ENCODE measurements around the gene SCGB1D4.

The SCGB1D4 gene

DNA sequence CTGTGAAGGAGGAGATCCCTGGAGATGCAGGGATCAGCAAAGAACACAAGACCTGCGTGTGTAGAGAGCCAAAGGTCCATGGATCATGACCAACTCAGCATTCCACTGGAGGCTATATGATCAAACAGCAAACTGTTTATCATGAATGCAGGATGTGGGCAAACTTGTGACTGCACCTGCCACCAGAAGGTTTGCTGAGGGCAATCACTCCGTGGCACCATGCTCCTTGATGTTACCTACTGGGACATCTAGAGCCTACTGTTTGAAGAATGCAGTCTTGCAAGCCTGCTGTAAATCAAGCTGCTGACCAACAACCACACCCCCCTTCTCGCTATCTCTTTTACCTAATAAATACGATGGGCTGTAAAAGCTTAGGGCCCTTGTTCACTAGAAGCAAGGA is 47.2 kb downstream of the SCGB1D4 start:
- H3K4me1 ChIP-seq (ENCODE audit: control insufficient read depth, insufficient read depth, low read length), result no peaks in the 10 kb centered on the region
- TF ChIP-seq, protein P1, sequence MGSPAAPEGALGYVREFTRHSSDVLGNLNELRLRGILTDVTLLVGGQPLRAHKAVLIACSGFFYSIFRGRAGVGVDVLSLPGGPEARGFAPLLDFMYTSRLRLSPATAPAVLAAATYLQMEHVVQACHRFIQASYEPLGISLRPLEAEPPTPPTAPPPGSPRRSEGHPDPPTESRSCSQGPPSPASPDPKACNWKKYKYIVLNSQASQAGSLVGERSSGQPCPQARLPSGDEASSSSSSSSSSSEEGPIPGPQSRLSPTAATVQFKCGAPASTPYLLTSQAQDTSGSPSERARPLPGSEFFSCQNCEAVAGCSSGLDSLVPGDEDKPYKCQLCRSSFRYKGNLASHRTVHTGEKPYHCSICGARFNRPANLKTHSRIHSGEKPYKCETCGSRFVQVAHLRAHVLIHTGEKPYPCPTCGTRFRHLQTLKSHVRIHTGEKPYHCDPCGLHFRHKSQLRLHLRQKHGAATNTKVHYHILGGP (tag by site-specific recombination; IDR thresholded peaks at IDR 0.05), result no peak
- no peak for TF ChIP-seq ZNF214 (tag by site-specific recombination; IDR thresholded peaks at IDR 0.05; ENCODE audit: borderline replicate concordance)
- no peak for TF ChIP-seq ZNF175 (tag by site-specific recombination; IDR thresholded peaks at IDR 0.05)
- peak; percentile 86 for TF ChIP-seq ZNF544 (tag by site-specific recombination; IDR thresholded peaks at IDR 0.05)
- no peak for TF ChIP-seq ZNF561 (tag by site-specific recombination; IDR thresholded peaks at IDR 0.05; ENCODE audit: borderline replicate concordance)
- TF ChIP-seq ZNF202 (tag by site-specific recombination; IDR thresholded peaks at IDR 0.05; ENCODE audit: borderline replicate concordance), result no peak
- no peak for TF ChIP-seq ZBTB21 (tag by site-specific recombination; IDR thresholded peaks at IDR 0.05)
- H3K9me3 ChIP-seq (ENCODE audit: control insufficient read depth, insufficient read depth, low read depth, low read length), result no peaks in the 10 kb centered on the region
- ChIA-PET POLR2A (no interaction called here), CTCF (interaction anchor here (0.7 kb wide), 1 partner anchor 222 kb away, joined by 3 read pairs; no protein-coding TSS in a partner anchor)
- no peak overlapping the region for H3K27ac ChIP-seq (ENCODE audit: extremely low read depth, low read depth, low read length)
- no peaks in the 10 kb centered on the region for H3K36me3 ChIP-seq (ENCODE audit: control insufficient read depth in 2 of 2, insufficient read depth in 1 of 2, low read length in 2 of 2)
- no peak overlapping the region for H3K4me3 ChIP-seq (ENCODE audit: low read depth, low read length)
